ENCODE results near the gene CALHM3.

The CALHM3 gene

DNA sequence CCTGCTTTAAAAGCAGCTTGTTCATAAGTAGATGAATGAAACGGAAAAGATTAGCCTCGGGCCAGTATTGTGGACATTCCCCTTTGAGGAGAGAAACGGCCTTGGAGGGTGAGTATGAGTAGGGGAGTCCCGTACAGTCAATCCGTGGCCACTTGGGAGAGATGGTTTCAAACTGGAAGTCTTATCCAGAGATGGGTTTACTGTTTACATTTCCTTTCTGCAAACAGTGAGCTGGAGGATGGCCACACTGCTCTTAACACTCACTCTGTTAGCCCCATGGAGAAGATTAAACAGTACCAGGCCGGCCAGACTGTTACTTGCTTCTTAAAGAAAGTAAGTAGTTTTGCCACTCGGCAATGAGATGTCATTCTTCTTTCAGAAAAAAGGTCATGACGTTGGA is 47.1 kb downstream of the CALHM3 start:
- TF ChIP-seq, protein P1, sequence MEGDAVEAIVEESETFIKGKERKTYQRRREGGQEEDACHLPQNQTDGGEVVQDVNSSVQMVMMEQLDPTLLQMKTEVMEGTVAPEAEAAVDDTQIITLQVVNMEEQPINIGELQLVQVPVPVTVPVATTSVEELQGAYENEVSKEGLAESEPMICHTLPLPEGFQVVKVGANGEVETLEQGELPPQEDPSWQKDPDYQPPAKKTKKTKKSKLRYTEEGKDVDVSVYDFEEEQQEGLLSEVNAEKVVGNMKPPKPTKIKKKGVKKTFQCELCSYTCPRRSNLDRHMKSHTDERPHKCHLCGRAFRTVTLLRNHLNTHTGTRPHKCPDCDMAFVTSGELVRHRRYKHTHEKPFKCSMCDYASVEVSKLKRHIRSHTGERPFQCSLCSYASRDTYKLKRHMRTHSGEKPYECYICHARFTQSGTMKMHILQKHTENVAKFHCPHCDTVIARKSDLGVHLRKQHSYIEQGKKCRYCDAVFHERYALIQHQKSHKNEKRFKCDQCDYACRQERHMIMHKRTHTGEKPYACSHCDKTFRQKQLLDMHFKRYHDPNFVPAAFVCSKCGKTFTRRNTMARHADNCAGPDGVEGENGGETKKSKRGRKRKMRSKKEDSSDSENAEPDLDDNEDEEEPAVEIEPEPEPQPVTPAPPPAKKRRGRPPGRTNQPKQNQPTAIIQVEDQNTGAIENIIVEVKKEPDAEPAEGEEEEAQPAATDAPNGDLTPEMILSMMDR (IDR thresholded peaks at IDR 0.05; ENCODE audit: low read length, missing control alignments), result no peak
- H3K4me3 ChIP-seq (replicated peaks; ENCODE audit: low read depth, low read length), result no peak overlapping the region
- no peak for DNase-seq (ENCODE audit: low read depth)

GRCh38 chr10:103429647-103430046 is 49.4 kb downstream of the CALHM3 start:
- no peak for DNase-seq (ENCODE audit: low read depth)
- TF ChIP-seq, protein P1 (IDR thresholded peaks at IDR 0.05; ENCODE audit: low read length, missing control alignments), result no peak

GRCh38 chr10:103428989-103429643 is 49.9 kb downstream of the CALHM3 start:
- TF ChIP-seq, protein P1 (IDR thresholded peaks at IDR 0.05; ENCODE audit: low read length, missing control alignments), result no peak
- DNase-seq (ENCODE audit: low read depth), result no peak
- H3K4me3 ChIP-seq (replicated peaks; ENCODE audit: low read depth, low read length), result no peak overlapping the region

More at GRCh38 chr10:103429647-103430046, 49.4 kb downstream of the CALHM3 start:
- H3K4me3 ChIP-seq (replicated peaks; ENCODE audit: low read depth, low read length), result no peak overlapping the region

- no peak for DNase-seq (ENCODE audit: low read depth)
- TF ChIP-seq, protein P1 (IDR thresholded peaks at IDR 0.05; ENCODE audit: low read length, missing control alignments), result no peak
- no peak overlapping the region for H3K4me3 ChIP-seq (replicated peaks; ENCODE audit: low read depth, low read length)
Observed at GRCh38 chr10:103427866-103428265, 51.2 kb downstream of the CALHM3 start.

- no peak for DNase-seq (ENCODE audit: low read depth)
- H3K4me3 ChIP-seq (replicated peaks; ENCODE audit: low read depth, low read length), result no peak overlapping the region
- TF ChIP-seq, protein P1 (IDR thresholded peaks at IDR 0.05; ENCODE audit: low read length, missing control alignments), result no peak
Observed at GRCh38 chr10:103423748-103424147, 55.3 kb downstream of the CALHM3 start.
